NCI-H345 (cell line): ENCODE measurements around the gene PEX10.
A peak's percentile ranks its signal among the peaks of the same experiment; 100 is the strongest.

Experiments used
- DNase-seq: peaks from one replicate; lab custom pipeline; 2025; lab: John Stamatoyannopoulos, UW

PEX10 gene

GRCh38 chr1:2388004-2388913 is 24.1 kb downstream of the PEX10 start:
- no peak for DNase-seq

GRCh38 chr1:2386636-2387611 is 25.4 kb downstream of the PEX10 start:
- no peak for DNase-seq

GRCh38 chr1:2385606-2386280 is 26.6 kb downstream of the PEX10 start:
- no peak for DNase-seq

- DNase-seq: no peak
Observed at GRCh38 chr1:2384941-2385481, 27.4 kb downstream of the PEX10 start.

- no peak for DNase-seq
Observed at GRCh38 chr1:2384130-2384860, 28.1 kb downstream of the PEX10 start.

- no peak for DNase-seq
Observed at GRCh38 chr1:2383576-2383975, 28.8 kb downstream of the PEX10 start.

GRCh38 chr1:2382621-2383361 is 29.6 kb downstream of the PEX10 start:
- no peak for DNase-seq

- peak; percentile 11 for DNase-seq
Observed at GRCh38 chr1:2381741-2382620, 30.4 kb downstream of the PEX10 start.

- DNase-seq: no peak
Observed at GRCh38 chr1:2380816-2381591, 31.4 kb downstream of the PEX10 start.

- no peak for DNase-seq
Observed at GRCh38 chr1:2379733-2380404, 32.5 kb downstream of the PEX10 start.

- DNase-seq: no peak
Observed at GRCh38 chr1:2378956-2379732, 33.2 kb downstream of the PEX10 start.

GRCh38 chr1:2378441-2378851 is 33.9 kb downstream of the PEX10 start:
- no peak for DNase-seq

- no peak for DNase-seq
Observed at GRCh38 chr1:2377751-2378440, 34.5 kb downstream of the PEX10 start.

GRCh38 chr1:2376931-2377672 is 35.3 kb downstream of the PEX10 start:
- no peak for DNase-seq

- no peak for DNase-seq
Observed at GRCh38 chr1:2376261-2376741, 36.1 kb downstream of the PEX10 start.

- no peak for DNase-seq
Observed at GRCh38 chr1:2375923-2376260, 36.5 kb downstream of the PEX10 start.
